SK-N-SH (cell line): ENCODE data around the gene BBS2.

Experiments used
- CTCF ChIP-seq: fragments of 200-600 bp; sonication (generic); IDR thresholded peaks from 2 replicates; pipeline ENCODE4 v1.6.1; 2017; ENCODE audit warnings: antibody characterized with exemption, mild to moderate bottlenecking, moderate library complexity
- EP300 ChIP-seq, 2 experiments: IDR thresholded peaks; 2 replicates each; pipeline versions ENCODE4 v1.4.0 to v1.6.1; 2012; ENCODE audit warnings: borderline replicate concordance in 1 of 2, low read depth in 1 of 2, low read length in 1 of 2
- GATA2 ChIP-seq: sonication (generic); formaldehyde crosslinking; IDR thresholded peaks from 2 replicates; pipeline ENCODE4 v1.5.0; 2020; ENCODE audit warnings: mild to moderate bottlenecking, missing genetic modification reagents
- MEF2A ChIP-seq: IDR thresholded peaks from 2 replicates; pipeline ENCODE4 v1.4.0; 2012; ENCODE audit warnings: low read depth, borderline replicate concordance
- POLR2AphosphoS5 ChIP-seq: IDR thresholded peaks from 2 replicates; pipeline ENCODE4 v1.6.1; 2012; ENCODE audit warnings: low read depth, low read length
- RXRA ChIP-seq: IDR thresholded peaks from 2 replicates; pipeline ENCODE4 v1.4.0; 2012; ENCODE audit warnings: low read depth, mild to moderate bottlenecking, borderline replicate concordance
- TAF1 ChIP-seq: IDR thresholded peaks from 2 replicates; pipeline ENCODE4 v1.6.1; 2012; ENCODE audit warnings: low read depth, mild to moderate bottlenecking, low read length, moderate library complexity, borderline replicate concordance
- USF2 ChIP-seq: fragments of 150-350 bp; IDR thresholded peaks from 2 replicates; pipeline ENCODE4 v1.6.1; 2017; ENCODE audit warnings: antibody characterized with exemption, low read length, low read depth, borderline replicate concordance
- TF ChIP-seq, protein P1 (sequence below): IDR thresholded peaks from 2 replicates; pipeline ENCODE4; 2012

DNA sequence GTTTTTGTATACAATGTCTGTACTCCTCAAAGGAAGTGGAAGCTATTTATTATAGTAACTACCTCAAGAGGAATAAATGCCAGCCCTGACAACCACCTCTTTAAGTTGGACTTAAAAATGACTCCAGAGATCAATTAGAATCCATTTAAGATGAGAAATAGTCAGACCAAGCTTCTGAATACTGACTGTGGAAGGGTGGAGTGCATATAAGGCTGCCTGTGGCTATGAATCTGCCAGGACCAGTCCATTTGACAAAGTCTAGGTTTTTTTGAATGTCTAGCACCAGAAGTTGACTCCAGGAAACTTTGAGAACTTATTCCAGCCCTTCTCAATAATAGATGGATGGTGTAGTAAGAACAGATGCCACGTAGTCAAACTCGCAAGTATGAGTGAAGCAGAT, 53.5 kb downstream of the BBS2 start:
- no peak for TF ChIP-seq CTCF
- no peak for TF ChIP-seq MEF2A
- TF ChIP-seq POLR2AphosphoS5 = no peak
- TF ChIP-seq EP300 (IDR thresholded peaks at IDR 0.05; ENCODE audit: borderline replicate concordance in 1 of 2, low read depth in 1 of 2, low read length in 1 of 2) = no peak
- no peak for TF ChIP-seq GATA2
- no peak for TF ChIP-seq TAF1
- TF ChIP-seq USF2 = no peak
- TF ChIP-seq, protein P1, sequence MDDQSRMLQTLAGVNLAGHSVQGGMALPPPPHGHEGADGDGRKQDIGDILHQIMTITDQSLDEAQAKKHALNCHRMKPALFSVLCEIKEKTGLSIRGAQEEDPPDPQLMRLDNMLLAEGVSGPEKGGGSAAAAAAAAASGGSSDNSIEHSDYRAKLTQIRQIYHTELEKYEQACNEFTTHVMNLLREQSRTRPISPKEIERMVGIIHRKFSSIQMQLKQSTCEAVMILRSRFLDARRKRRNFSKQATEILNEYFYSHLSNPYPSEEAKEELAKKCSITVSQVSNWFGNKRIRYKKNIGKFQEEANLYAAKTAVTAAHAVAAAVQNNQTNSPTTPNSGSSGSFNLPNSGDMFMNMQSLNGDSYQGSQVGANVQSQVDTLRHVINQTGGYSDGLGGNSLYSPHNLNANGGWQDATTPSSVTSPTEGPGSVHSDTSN = no peak
- no peak for TF ChIP-seq RXRA
